PC-3 (cell line): ENCODE measurements around the gene GALNT14. TPM values are rescaled to one million over a fixed set of nuclear protein-coding genes. Genes with fewer than 3 reads are reported as not detected.

ENCODE experiments used
- ATAC-seq: fragments of 200-7000 bp; cut with Tn5 transposase; 2 replicates; pipeline ENCODE4 v1.9.1; 2020; ENCODE audit warnings: mild to moderate bottlenecking, moderate library complexity
- BruUV-seq: library from RNA; stranded (reverse); fragments of 400-500 nt; replicated peaks from 2 replicates; lab custom pipeline; 2021; lab: Mats Ljungman, UMichigan
- CTCF ChIA-PET: fragments of 300-600 bp; sonication (Branson Sonifier 250); formaldehyde crosslinking; loops from one replicate; lab custom pipeline; 2022; ENCODE audit warnings: antibody characterized with exemption; lab: Charles Lee
- POLR2A ChIA-PET: fragments of 300-600 bp; sonication (Branson Sonifier 250); formaldehyde crosslinking; loops from one replicate; lab custom pipeline; 2022; ENCODE audit warnings: antibody characterized with exemption; ENCODE audit not compliant: unreplicated experiment; lab: Charles Lee
- DNase-seq: peaks from one replicate; pipeline ENCODE4 v3.0.0-alpha.2; 2015
- H2AFZ ChIP-seq: fragments of 300-600 bp; sonication (generic); 2 replicates; pipeline ENCODE4 v1.6.0; 2016; ENCODE audit warnings: antibody characterized with exemption, low read length
- H3F3A ChIP-seq: fragments of 300-600 bp; sonication (generic); one replicate; pipeline ENCODE4 v1.6.0; 2017; ENCODE audit warnings: antibody characterized with exemption, low read length, control low read depth, mild to moderate bottlenecking; ENCODE audit not compliant: unreplicated experiment
- H3K27ac ChIP-seq: fragments of 300-600 bp; sonication (generic); 2 replicates; pipeline ENCODE4 v1.5.1; 2016; ENCODE audit warnings: mild to moderate bottlenecking, low read length
- H3K27me3 ChIP-seq: fragments of 300-600 bp; sonication (generic); 2 replicates; pipeline ENCODE4 v1.6.1; 2016; ENCODE audit warnings: low read length, mixed read lengths
- H3K36me3 ChIP-seq: fragments of 300-600 bp; sonication (generic); 2 replicates; pipeline ENCODE4 v1.6.1; 2016; ENCODE audit warnings: low read depth, mixed run types, low read length, mixed read lengths
- H3K4me1 ChIP-seq: fragments of 300-600 bp; sonication (generic); 2 replicates; pipeline ENCODE4 v1.5.1; 2016; ENCODE audit warnings: low read length; ENCODE audit not compliant: insufficient read depth
- H3K4me2 ChIP-seq: fragments of 300-600 bp; sonication (generic); 2 replicates; pipeline ENCODE4 v1.6.0; 2016; ENCODE audit warnings: low read length
- H3K4me3 ChIP-seq: fragments of 300-600 bp; sonication (generic); 2 replicates; pipeline ENCODE4 v1.5.1; 2016; ENCODE audit warnings: mild to moderate bottlenecking, low read length, mixed read lengths
- H3K79me2 ChIP-seq: fragments of 300-600 bp; sonication (generic); 2 replicates; pipeline ENCODE4 v1.6.1; 2017; ENCODE audit warnings: low read length, mixed read lengths
- H3K9ac ChIP-seq: fragments of 300-600 bp; sonication (generic); 2 replicates; pipeline ENCODE4 v1.6.0; 2016; ENCODE audit warnings: mild to moderate bottlenecking, low read length
- H3K9me2 ChIP-seq: fragments of 300-600 bp; sonication (generic); replicated peaks from 2 replicates; pipeline ENCODE4 v1.6.1; 2016; ENCODE audit warnings: mixed run types, low read length, mixed read lengths
- H3K9me3 ChIP-seq: fragments of 300-600 bp; sonication (generic); 2 replicates; pipeline ENCODE4 v1.6.1; 2016; ENCODE audit warnings: low read length, mixed read lengths
- H4K20me1 ChIP-seq: fragments of 300-600 bp; sonication (generic); 2 replicates; pipeline ENCODE4 v1.6.1; 2016; ENCODE audit warnings: low read length, mixed read lengths
- CTCF ChIP-seq: fragments of 300-600 bp; sonication (generic); conservative IDR thresholded peaks from 2 replicates; pipeline ENCODE4 v1.5.1; 2017; ENCODE audit warnings: antibody characterized with exemption, low read depth, mild to moderate bottlenecking, low read length
- EZH2 ChIP-seq: fragments of 300-600 bp; sonication (generic); IDR thresholded peaks from one replicate; pipeline ENCODE4 v1.6.1; 2017; ENCODE audit warnings: antibody characterized with exemption, mild to moderate bottlenecking, low read length; ENCODE audit not compliant: unreplicated experiment
- EZH2phosphoT487 ChIP-seq: fragments of 300-600 bp; sonication (generic); IDR thresholded peaks from 2 replicates; pipeline ENCODE4 v1.6.1; 2018; ENCODE audit warnings: mild to moderate bottlenecking, antibody characterized with exemption, low read length, borderline replicate concordance
- intact Hi-C: fragments of 100-400 bp; cut with micrococcal nuclease; formaldehyde crosslinking; loops from 2 replicates; pipeline ENCODE4 v1.9.0; 2023
- total RNA-seq: library from RNA; depleted of rRNA; stranded (reverse); fragments of >200 nt; gene quantifications from 2 replicates; pipeline ENCODE4 v1.2.3, GENCODE V29; 2014

The GALNT14 gene
- total RNA-seq, 1 experiment from 2014 or later: 10.2 TPM

GRCh38 chr2:30959653-30960052 is 178.6 kb downstream of the GALNT14 start:
- ChIA-PET POLR2A (no interaction called here), CTCF (no interaction called here)
- ATAC-seq (no peak), DNase-seq (no peak)
- H3K27me3 ChIP-seq: peaks cover 5% of the 10 kb centered on the region; the same call in 1 of the 2 replicates
- H4K20me1 ChIP-seq: no peaks in the 10 kb centered on the region
- TF ChIP-seq EZH2phosphoT487 (no peak), EZH2 (no peak), CTCF (no peak)
- no peaks in the 10 kb centered on the region for H3K4me1 ChIP-seq
- no peaks in the 10 kb centered on the region for H3K9me3 ChIP-seq
- no peak overlapping the region for H2AFZ ChIP-seq
- H3K27ac ChIP-seq: no peak overlapping the region
- intact Hi-C loops: no loop called here
- H3K79me2 ChIP-seq: no peaks in the 10 kb centered on the region
- no peak overlapping the region for H3K4me3 ChIP-seq
- no peak overlapping the region for H3K9ac ChIP-seq
- no peak overlapping the region for H3K4me2 ChIP-seq
- no peaks in the 10 kb centered on the region for H3K9me2 ChIP-seq
- no peaks in the 10 kb centered on the region for H3F3A ChIP-seq
- H3K36me3 ChIP-seq: no peaks in the 10 kb centered on the region
- no TSS peak for BruUV-seq

- Histone ChIP-seq H3K36me3 (no peaks in the 10 kb centered on the region), H3F3A (no peaks in the 10 kb centered on the region), H3K4me3 (no peak overlapping the region), H3K4me1 (no peaks in the 10 kb centered on the region), H3K79me2 (no peaks in the 10 kb centered on the region), H2AFZ (no peak overlapping the region), H3K9me2 (no peaks in the 10 kb centered on the region), H4K20me1 (no peaks in the 10 kb centered on the region), H3K4me2 (no peak overlapping the region), H3K27ac (no peak overlapping the region), H3K9ac (no peak overlapping the region), H3K27me3 (peaks cover 5% of the 10 kb centered on the region; the same call in 1 of the 2 replicates), H3K9me3 (no peaks in the 10 kb centered on the region)
- DNase-seq: no peak
- intact Hi-C loops: no loop called here
- ATAC-seq: no peak
- no TSS peak for BruUV-seq
- TF ChIP-seq CTCF: no peak
- no peak for TF ChIP-seq EZH2phosphoT487
- TF ChIP-seq EZH2: no peak
- CTCF ChIA-PET: no interaction called here
- POLR2A ChIA-PET: no interaction called here
These were observed 179.3 kb downstream of the GALNT14 start for GRCh38 chr2:30958918-30959265.

GRCh38 chr2:30958193-30958917 is 179.9 kb downstream of the GALNT14 start:
- no peaks in the 10 kb centered on the region for H3F3A ChIP-seq
- CTCF ChIA-PET: no interaction called here
- H3K4me3 ChIP-seq: no peak overlapping the region
- H3K27ac ChIP-seq: no peak overlapping the region
- intact Hi-C loops: no loop called here
- H3K4me2 ChIP-seq: no peak overlapping the region
- no peak overlapping the region for H3K9ac ChIP-seq
- no peak for ATAC-seq
- H3K27me3 ChIP-seq: peaks cover 5% of the 10 kb centered on the region; the same call in 1 of the 2 replicates
- H4K20me1 ChIP-seq: no peaks in the 10 kb centered on the region
- no peak overlapping the region for H2AFZ ChIP-seq
- no peaks in the 10 kb centered on the region for H3K9me2 ChIP-seq
- POLR2A ChIA-PET: no interaction called here
- no peak for DNase-seq
- no peaks in the 10 kb centered on the region for H3K9me3 ChIP-seq
- TF ChIP-seq EZH2: no peak
- TF ChIP-seq CTCF: no peak
- TF ChIP-seq EZH2phosphoT487: no peak
- H3K4me1 ChIP-seq: no peaks in the 10 kb centered on the region
- no peaks in the 10 kb centered on the region for H3K36me3 ChIP-seq
- no TSS peak for BruUV-seq
- H3K79me2 ChIP-seq: no peaks in the 10 kb centered on the region
